ENCODE measurements around the gene TTN.
A peak's percentile ranks its signal among the peaks of the same experiment; 100 is the strongest.
"Not testable (repeated sequence)": the region's sequence is repeated elsewhere in the genome, so short reads cannot be mapped to it uniquely, and the experiment has no call there.

TTN gene

GRCh38 chr2:178528647-178529046 lies 278.6 kb downstream of the TTN start:
- H3K4me1 ChIP-seq (ENCODE audit: control insufficient read depth, insufficient read depth, low read length): no peaks in the 10 kb centered on the region; the same call in 1 of the 2 replicates
- no peak overlapping the region for H3K4me3 ChIP-seq (ENCODE audit: low read length)
- no peaks in the 10 kb centered on the region for H3K27me3 ChIP-seq (ENCODE audit: control insufficient read depth, insufficient read depth, low read length)
- DNase-seq (ENCODE audit: low read depth, low spot score): no peak
- no CpG with 5 or more reads among the region's 5 CpGs for WGBS (ENCODE audit: insufficient coverage, insufficient read length)
- H3K36me3 ChIP-seq (ENCODE audit: control insufficient read depth, insufficient read depth, low read length): no peaks in the 10 kb centered on the region
- H3K9me3 ChIP-seq (ENCODE audit: control insufficient read depth, insufficient read depth, low read length): no peaks in the 10 kb centered on the region
- no peak overlapping the region for H3K27ac ChIP-seq (ENCODE audit: low read length)

DNA sequence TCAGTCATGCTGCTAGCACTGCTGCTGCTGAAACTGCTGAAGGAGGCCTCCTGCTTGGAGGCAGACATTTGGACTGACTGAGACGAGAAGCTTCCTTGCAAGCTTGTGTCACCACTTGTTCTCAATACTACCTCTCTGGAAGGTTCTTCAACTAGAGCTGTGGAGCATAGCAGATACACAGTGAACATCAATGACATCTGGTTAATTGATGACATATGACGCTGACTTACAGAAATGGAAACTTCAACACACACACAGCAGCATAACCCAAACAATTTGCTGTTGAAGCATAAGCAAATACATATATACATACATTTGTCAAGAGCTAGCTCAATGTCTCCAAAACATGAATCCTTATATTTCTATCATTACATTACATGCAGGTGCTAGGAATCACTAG lies 279.6 kb downstream of the TTN start:
- H3K36me3 ChIP-seq (ENCODE audit: control insufficient read depth, insufficient read depth, low read length): no peaks in the 10 kb centered on the region
- H3K27ac ChIP-seq (ENCODE audit: low read length): no peak overlapping the region
- H3K4me3 ChIP-seq (ENCODE audit: low read length): no peak overlapping the region
- H3K27me3 ChIP-seq (ENCODE audit: control insufficient read depth, insufficient read depth, low read length): no peaks in the 10 kb centered on the region
- H3K9me3 ChIP-seq (ENCODE audit: control insufficient read depth, insufficient read depth, low read length): no peaks in the 10 kb centered on the region
- no CpG with 5 or more reads among the region's 2 CpGs for WGBS (ENCODE audit: insufficient coverage, insufficient read length)
- no peak for DNase-seq (ENCODE audit: low read depth, low spot score)
- no peaks in the 10 kb centered on the region; the same call in 1 of the 2 replicates for H3K4me1 ChIP-seq (ENCODE audit: control insufficient read depth, insufficient read depth, low read length)

GRCh38 chr2:178526256-178526655 lies 281.0 kb downstream of the TTN start:
- Histone ChIP-seq H3K4me1 (ENCODE audit: control insufficient read depth, insufficient read depth, low read length) (no peaks in the 10 kb centered on the region; the same call in 1 of the 2 replicates), H3K36me3 (ENCODE audit: control insufficient read depth, insufficient read depth, low read length) (no peaks in the 10 kb centered on the region), H3K9me3 (ENCODE audit: control insufficient read depth, insufficient read depth, low read length) (no peaks in the 10 kb centered on the region), H3K4me3 (ENCODE audit: low read length) (no peak overlapping the region), H3K27me3 (ENCODE audit: control insufficient read depth, insufficient read depth, low read length) (no peaks in the 10 kb centered on the region), H3K27ac (ENCODE audit: low read length) (no peak overlapping the region)
- no CpG with 5 or more reads among the region's 4 CpGs for WGBS (ENCODE audit: insufficient coverage, insufficient read length)
- no peak for DNase-seq (ENCODE audit: low read depth, low spot score)

GRCh38 chr2:178525460-178525859 lies 281.8 kb downstream of the TTN start:
- not testable (repeated sequence) for H3K27ac ChIP-seq (ENCODE audit: low read length); H3K9me3 ChIP-seq (ENCODE audit: control insufficient read depth, insufficient read depth, low read length); H3K27me3 ChIP-seq (ENCODE audit: control insufficient read depth, insufficient read depth, low read length); DNase-seq (ENCODE audit: low read depth, low spot score); H3K4me3 ChIP-seq (ENCODE audit: low read length); H3K4me1 ChIP-seq (ENCODE audit: control insufficient read depth, insufficient read depth, low read length); H3K36me3 ChIP-seq (ENCODE audit: control insufficient read depth, insufficient read depth, low read length)
- WGBS (ENCODE audit: insufficient coverage, insufficient read length): no CpG with 5 or more reads among the region's 1 CpG

DNA sequence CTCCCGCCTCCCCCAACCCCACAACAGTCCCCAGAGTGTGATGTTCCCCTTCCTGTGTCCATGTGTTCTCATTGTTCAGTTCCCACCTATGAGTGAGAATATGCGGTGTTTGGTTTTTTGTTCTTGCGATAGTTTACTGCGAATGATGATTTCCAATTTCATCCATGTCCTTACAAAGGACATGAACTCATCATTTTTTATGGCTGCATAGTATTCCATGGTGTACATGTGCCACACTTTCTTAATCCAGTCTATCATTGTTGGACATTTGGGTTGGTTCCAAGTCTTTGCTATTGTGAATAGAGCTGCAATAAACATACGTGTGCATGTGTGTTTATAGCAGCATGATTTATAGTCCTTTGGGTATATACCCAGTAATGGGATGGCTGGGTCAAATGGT lies 282.2 kb downstream of the TTN start:
- H3K36me3 ChIP-seq (ENCODE audit: control insufficient read depth, insufficient read depth, low read length); H3K27me3 ChIP-seq (ENCODE audit: control insufficient read depth, insufficient read depth, low read length); DNase-seq (ENCODE audit: low read depth, low spot score); H3K9me3 ChIP-seq (ENCODE audit: control insufficient read depth, insufficient read depth, low read length); H3K4me3 ChIP-seq (ENCODE audit: low read length); H3K27ac ChIP-seq (ENCODE audit: low read length); H3K4me1 ChIP-seq (ENCODE audit: control insufficient read depth, insufficient read depth, low read length): not testable (repeated sequence)
- WGBS (ENCODE audit: insufficient coverage, insufficient read length): no CpG with 5 or more reads among the region's 5 CpGs

DNA sequence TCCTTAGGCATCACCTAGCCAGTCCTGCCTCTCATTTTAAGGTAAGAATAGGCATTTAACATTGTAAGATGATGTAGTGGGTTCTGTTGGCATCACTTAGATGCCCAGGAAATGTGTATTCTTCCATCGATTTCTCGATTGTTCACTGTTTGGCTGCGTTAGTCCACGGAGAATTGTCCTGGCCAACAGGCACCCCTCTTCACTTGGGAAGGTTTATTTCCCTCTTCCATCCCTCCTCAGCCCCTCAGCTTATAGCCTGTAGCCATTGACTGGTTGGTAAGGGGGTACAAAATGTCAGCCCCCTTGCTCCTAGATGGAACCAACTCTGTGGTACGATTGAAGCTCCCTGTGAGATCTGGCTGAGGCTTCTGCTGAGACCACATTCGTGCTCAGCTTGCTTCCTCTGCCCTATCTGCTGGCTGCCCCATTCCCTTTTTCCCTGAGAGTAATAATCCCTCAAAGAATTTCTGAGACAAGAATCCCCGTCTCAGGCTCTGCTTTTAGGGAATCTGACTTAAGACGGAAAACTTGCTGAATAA lies 283.6 kb downstream of the TTN start:
- H3K4me3 ChIP-seq (ENCODE audit: low read length): peak overlapping the region; percentile 75; the same call in 1 of the 2 replicates
- no peaks in the 10 kb centered on the region for H3K9me3 ChIP-seq (ENCODE audit: control insufficient read depth, insufficient read depth, low read length)
- WGBS (ENCODE audit: insufficient coverage, insufficient read length): no CpG with 5 or more reads among the region's 8 CpGs
- H3K27ac ChIP-seq (ENCODE audit: low read length): no peak overlapping the region
- DNase-seq (ENCODE audit: low read depth, low spot score): no peak
- H3K27me3 ChIP-seq (ENCODE audit: control insufficient read depth, insufficient read depth, low read length): no peaks in the 10 kb centered on the region
- H3K36me3 ChIP-seq (ENCODE audit: control insufficient read depth, insufficient read depth, low read length): no peaks in the 10 kb centered on the region
- no peaks in the 10 kb centered on the region; the same call in 1 of the 2 replicates for H3K4me1 ChIP-seq (ENCODE audit: control insufficient read depth, insufficient read depth, low read length)

DNA sequence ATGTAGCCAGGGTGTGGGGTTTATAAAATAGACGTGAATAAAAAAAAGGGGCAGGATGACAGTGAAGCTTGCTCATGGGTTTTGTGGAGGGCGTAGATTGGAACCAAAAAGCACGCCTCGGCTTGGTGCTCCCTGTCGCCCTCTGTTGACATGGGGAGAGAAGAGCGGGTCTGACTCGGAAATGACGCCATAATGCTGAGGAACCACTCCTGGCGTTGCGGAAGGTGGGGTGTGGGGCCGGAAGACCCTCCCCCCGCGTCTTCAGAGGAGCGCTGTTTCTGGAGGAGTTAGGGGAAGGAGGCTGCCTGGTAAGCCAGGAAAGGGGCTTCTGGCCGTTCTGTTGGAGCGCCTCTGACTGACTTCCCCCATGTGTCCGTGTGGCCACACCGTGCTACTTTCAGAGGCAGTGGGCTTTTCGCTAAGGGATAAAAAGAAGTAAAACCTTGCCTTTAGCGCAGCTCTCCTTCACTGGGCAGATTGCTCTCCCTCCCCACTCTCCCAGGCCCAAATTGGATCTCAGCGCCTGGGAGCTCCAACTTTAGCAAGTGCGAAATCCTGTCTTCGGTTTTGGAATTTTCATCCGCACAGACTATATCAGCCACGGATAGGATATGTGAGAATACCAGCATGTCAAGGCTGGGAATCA lies 284.1 kb downstream of the TTN start:
- Histone ChIP-seq H3K4me3 (ENCODE audit: low read length) (peak overlapping the region; percentile 75; the same call in 1 of the 2 replicates), H3K4me1 (ENCODE audit: control insufficient read depth, insufficient read depth, low read length) (no peaks in the 10 kb centered on the region), H3K36me3 (ENCODE audit: control insufficient read depth, insufficient read depth, low read length) (no peaks in the 10 kb centered on the region), H3K27me3 (ENCODE audit: control insufficient read depth, insufficient read depth, low read length) (no peaks in the 10 kb centered on the region), H3K27ac (ENCODE audit: low read length) (no peak overlapping the region), H3K9me3 (ENCODE audit: control insufficient read depth, insufficient read depth, low read length) (no peaks in the 10 kb centered on the region)
- WGBS (ENCODE audit: insufficient coverage, insufficient read length): no CpG with 5 or more reads among the region's 25 CpGs
- DNase-seq (ENCODE audit: low read depth, low spot score): peak; percentile 84

- H3K4me3 ChIP-seq (ENCODE audit: low read length): no peak overlapping the region
- H3K27ac ChIP-seq (ENCODE audit: low read length): no peak overlapping the region
- DNase-seq (ENCODE audit: low read depth, low spot score): no peak
- H3K9me3 ChIP-seq (ENCODE audit: control insufficient read depth, insufficient read depth, low read length): no peaks in the 10 kb centered on the region
- WGBS (ENCODE audit: insufficient coverage, insufficient read length): no CpG with 5 or more reads among the region's 11 CpGs
- no peaks in the 10 kb centered on the region for H3K27me3 ChIP-seq (ENCODE audit: control insufficient read depth, insufficient read depth, low read length)
- no peaks in the 10 kb centered on the region for H3K4me1 ChIP-seq (ENCODE audit: control insufficient read depth, insufficient read depth, low read length)
- no peaks in the 10 kb centered on the region for H3K36me3 ChIP-seq (ENCODE audit: control insufficient read depth, insufficient read depth, low read length)
Observed at GRCh38 chr2:178521304-178522150, 285.7 kb downstream of the TTN start.

DNA sequence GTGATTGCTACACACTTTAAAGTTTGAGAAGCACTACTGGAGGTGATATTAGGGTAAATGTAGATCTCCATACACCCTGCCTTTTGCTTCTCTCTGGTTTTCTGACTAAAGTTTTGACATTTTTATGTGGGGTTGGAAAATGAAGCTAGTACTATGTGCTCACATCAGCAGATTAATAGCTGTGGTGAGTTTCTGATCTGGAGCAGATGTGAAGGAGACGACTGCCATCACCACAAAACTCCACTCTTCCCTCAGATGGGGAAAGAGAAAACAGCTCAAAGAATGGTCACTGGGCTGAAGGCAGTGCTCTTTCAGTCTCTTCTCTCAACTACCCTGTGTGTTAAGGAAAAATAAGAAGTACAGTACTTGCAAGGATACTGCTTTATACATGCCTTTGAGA lies 289.7 kb downstream of the TTN start:
- Histone ChIP-seq H3K27ac (ENCODE audit: low read length) (no peak overlapping the region), H3K4me1 (ENCODE audit: control insufficient read depth, insufficient read depth, low read length) (no peaks in the 10 kb centered on the region), H3K36me3 (ENCODE audit: control insufficient read depth, insufficient read depth, low read length) (no peaks in the 10 kb centered on the region), H3K4me3 (ENCODE audit: low read length) (no peak overlapping the region), H3K9me3 (ENCODE audit: control insufficient read depth, insufficient read depth, low read length) (no peaks in the 10 kb centered on the region), H3K27me3 (ENCODE audit: control insufficient read depth, insufficient read depth, low read length) (no peaks in the 10 kb centered on the region)
- DNase-seq (ENCODE audit: low read depth, low spot score): no peak
- WGBS (ENCODE audit: insufficient coverage, insufficient read length): no CpG with 5 or more reads among the region's 1 CpG

DNA sequence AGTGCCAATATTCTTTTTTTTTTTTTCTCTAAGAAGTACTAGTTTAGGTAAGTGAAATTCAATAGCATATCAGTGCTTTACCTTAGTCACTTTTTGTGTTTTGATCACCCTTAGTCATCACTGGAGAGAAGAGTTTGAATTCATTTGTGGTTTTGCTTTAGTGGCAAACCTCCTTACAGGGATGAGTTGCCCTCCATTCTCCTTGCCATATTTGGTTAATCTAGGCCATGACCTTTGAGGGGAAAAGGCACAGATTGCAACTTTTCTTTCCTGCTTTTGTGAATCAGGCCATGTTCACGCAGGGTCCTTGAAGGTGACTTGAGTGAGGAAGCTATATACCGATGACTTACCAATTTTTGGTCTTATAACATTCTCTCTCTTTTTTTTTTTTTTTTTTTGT lies 292.6 kb downstream of the TTN start:
- Histone ChIP-seq H3K27me3 (ENCODE audit: control insufficient read depth, insufficient read depth, low read length) (no peaks in the 10 kb centered on the region), H3K27ac (ENCODE audit: low read length) (no peak overlapping the region), H3K36me3 (ENCODE audit: control insufficient read depth, insufficient read depth, low read length) (no peaks in the 10 kb centered on the region), H3K4me1 (ENCODE audit: control insufficient read depth, insufficient read depth, low read length) (no peaks in the 10 kb centered on the region), H3K9me3 (ENCODE audit: control insufficient read depth, insufficient read depth, low read length) (no peaks in the 10 kb centered on the region), H3K4me3 (ENCODE audit: low read length) (no peak overlapping the region)
- no peak for DNase-seq (ENCODE audit: low read depth, low spot score)
- no CpG with 5 or more reads among the region's 2 CpGs for WGBS (ENCODE audit: insufficient coverage, insufficient read length)
